Epithelial cell of proximal tubule (primary cell): Measurements from ENCODE around the gene RGS10. TPM values are rescaled to one million over a fixed set of nuclear protein-coding genes. Genes with fewer than 3 reads are reported as not detected.

ENCODE experiments used
- DNase-seq: peaks from one replicate; pipeline ENCODE4 v3.0.0-alpha.2; 2011; ENCODE audit warnings: low read depth
- H3K4me3 ChIP-seq: 2 replicates; pipeline ENCODE4 v1.5.1; 2011; ENCODE audit warnings: low read depth, mild to moderate bottlenecking, low read length
- total RNA-seq: library from RNA; depleted of rRNA; stranded (reverse); fragments of >200 nt; gene quantifications from 2 replicates; pipeline ENCODE4 v1.2.3, GENCODE V29; 2015
- TF ChIP-seq, protein P1 (sequence below): conservative IDR thresholded peaks from 2 replicates; pipeline ENCODE4 v1.5.1; 2012; ENCODE audit warnings: low read depth, mild to moderate bottlenecking, low read length

The RGS10 gene
- total RNA-seq, 1 donor from 2014 or later: 85.9 TPM

DNA sequence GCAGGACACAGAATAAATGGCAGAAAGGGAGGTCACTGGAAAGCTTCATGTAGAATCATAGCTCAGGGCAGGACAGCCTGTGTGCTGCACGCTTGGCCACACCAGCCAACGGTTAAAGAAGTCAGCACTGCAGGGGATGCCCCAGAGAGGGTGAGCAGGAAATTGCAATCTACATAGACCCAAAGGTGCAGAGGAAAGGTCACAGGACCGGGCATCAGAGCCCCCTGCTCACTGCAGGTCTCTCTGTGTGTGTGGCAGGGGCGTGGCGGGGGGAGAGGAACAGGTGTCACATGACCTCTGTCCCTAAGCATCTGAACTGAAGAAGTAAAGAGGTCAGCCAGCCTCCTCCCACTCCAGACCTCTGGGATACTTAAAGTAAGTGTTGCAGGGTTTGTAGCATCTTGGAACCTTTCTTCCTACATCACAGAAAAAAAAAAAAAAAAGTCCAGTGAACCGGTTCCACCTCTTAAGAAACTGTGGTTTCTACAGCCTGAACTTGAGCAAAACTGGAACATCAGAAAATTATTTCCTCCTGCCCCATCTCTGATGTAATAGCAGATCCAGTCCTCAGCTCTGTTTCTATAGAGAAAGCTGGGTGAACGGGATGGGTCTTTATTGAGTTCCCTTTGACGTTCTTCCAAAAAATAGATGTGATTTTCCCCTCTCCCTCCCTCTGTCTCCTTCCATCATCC lies 64.3 kb downstream of the RGS10 start:
- DNase-seq: no peak

DNA sequence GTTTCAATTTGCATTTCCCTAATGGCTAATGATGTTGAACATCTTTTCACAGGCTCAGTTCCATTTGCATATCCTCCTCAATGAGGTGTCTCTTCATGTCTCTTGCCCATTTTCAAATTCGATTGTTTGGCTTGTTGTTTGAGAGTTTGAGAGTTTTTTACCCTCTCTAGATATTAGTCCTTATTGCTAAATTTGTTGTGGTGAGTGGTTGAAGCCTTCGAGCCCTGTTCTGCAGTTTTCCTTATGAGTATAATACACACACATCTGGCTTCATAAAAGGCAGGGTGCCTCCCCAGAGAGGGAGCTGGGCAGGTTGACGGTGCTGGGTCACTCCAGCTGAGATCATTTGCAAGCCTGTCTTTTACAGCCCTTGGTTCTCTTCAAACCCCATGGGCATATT lies 65.1 kb downstream of the RGS10 start:
- TF ChIP-seq, protein P1, sequence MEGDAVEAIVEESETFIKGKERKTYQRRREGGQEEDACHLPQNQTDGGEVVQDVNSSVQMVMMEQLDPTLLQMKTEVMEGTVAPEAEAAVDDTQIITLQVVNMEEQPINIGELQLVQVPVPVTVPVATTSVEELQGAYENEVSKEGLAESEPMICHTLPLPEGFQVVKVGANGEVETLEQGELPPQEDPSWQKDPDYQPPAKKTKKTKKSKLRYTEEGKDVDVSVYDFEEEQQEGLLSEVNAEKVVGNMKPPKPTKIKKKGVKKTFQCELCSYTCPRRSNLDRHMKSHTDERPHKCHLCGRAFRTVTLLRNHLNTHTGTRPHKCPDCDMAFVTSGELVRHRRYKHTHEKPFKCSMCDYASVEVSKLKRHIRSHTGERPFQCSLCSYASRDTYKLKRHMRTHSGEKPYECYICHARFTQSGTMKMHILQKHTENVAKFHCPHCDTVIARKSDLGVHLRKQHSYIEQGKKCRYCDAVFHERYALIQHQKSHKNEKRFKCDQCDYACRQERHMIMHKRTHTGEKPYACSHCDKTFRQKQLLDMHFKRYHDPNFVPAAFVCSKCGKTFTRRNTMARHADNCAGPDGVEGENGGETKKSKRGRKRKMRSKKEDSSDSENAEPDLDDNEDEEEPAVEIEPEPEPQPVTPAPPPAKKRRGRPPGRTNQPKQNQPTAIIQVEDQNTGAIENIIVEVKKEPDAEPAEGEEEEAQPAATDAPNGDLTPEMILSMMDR: no peak
- no peak for DNase-seq

More for the DNA sequence above, 64.3 kb downstream of the RGS10 start:
- H3K4me3 ChIP-seq: no peak overlapping the region
- TF ChIP-seq, protein P1: no peak

DNA sequence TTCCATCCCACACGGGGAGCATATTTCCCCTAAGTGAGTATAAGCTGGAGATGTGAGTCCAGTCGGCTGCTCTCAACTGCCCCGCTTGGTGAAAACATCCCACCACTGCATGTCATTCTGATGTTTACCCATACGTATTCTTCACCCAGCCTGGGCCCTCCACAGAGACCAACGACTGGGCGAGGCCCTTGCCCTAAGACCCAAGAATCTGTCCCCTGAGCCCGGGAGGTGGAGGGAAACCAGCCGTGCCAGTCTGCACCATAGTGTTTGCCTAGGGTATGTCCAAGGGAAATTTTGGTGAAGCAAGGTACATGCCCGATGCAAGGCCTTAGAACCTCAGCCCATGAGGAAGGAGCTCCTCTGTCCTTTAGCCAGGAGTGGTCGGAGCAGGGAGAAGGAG lies 67.9 kb downstream of the RGS10 start:
- DNase-seq: no peak
- TF ChIP-seq, protein P1: no peak
- no peak overlapping the region for H3K4me3 ChIP-seq

More for the DNA sequence above, 65.1 kb downstream of the RGS10 start:
- H3K4me3 ChIP-seq: no peak overlapping the region

DNA sequence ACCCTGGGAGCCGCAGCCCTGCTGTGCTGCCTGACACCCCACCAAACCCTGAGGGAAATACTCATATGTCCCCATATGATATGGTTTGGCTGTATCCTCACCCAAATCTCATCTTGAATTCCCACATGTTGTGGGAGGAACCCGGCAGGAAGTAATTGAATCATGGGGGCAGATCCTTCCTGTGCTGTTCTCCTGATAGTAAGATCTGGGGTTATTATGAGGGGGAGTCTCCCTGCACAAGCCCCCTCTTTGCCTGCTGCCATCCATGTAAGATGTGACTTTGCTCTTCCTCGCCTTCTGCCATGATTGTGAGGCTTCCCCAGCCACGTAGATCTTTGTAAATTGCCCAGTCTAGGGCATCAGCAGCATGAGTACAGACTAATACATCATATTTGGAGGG lies 68.7 kb downstream of the RGS10 start:
- H3K4me3 ChIP-seq: no peak overlapping the region
- no peak for DNase-seq
- TF ChIP-seq, protein P1: no peak

DNA sequence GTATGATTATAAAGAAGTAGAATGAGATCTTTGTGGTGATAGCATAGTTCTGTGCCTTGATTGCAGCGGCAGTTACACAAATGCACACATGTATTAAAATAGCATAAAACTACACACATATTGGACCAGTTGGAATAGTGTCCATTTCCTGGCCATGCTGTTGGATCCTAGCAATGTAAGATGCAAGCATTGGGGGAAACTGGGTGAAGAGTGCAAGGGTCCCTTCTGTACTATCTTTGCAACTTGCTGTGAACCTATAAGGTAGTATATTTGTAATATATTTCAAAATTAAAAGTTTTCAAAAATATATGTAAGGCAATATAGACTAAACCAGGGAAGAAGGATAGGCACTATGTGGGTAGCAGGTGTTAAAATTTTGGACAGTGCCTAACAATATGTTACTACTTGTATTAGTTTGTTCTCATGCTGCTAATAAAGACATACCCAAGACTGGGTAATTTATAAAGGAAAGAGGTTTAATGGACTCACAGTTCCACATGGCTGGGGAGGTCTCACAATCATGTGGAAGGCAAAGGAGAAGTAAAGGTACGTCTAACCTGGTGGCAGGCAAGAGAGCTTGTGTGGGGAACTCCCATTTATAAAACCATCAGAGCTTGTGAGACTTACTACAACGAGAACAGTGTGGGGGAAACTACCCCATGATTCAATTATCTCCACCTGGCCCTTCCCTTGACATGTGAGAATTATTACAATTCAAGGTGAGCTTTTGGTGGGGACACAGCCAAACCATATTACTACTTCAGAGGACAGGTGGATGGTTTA lies 71.4 kb downstream of the RGS10 start:
- TF ChIP-seq, protein P1: no peak
- DNase-seq: no peak
- no peak overlapping the region for H3K4me3 ChIP-seq

DNA sequence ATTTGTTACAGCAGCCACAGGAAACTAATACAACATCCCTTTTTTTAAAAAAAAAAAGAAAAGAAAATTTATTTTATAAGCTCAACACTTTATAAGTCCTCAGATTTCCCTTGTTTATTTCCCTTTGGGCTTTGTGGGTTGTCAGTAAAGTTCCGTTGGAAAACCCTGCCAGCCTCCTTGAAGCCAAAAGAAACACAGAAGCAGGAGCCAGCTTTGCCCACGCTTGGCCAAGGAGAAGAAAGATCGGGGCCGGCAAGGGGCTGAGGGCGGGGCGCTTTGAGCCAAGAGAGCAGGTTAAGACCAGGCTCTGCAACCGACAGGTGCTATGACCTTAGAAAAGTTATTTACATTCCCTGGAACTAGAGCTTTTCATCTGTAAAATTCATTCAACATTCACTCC lies 72.7 kb downstream of the RGS10 start:
- DNase-seq: no peak
- TF ChIP-seq, protein P1: no peak
- no peak overlapping the region for H3K4me3 ChIP-seq
